HepG2 (cell line): ENCODE measurements around the gene SYNJ2. TPM values are rescaled to one million over a fixed set of nuclear protein-coding genes. Genes with fewer than 3 reads are reported as not detected.

Source experiments
- ATAC-seq: fragments of 200-7000 bp; cut with Tn5 transposase; 3 replicates; pipeline ENCODE4 v1.9.1; 2020; ENCODE audit warnings: mild to moderate bottlenecking, moderate library complexity
- BruUV-seq: library from RNA; stranded (reverse); fragments of 400-500 nt; replicated peaks from 2 replicates; lab custom pipeline; 2021; lab: Mats Ljungman, UMichigan
- CTCF ChIA-PET: fragments of 300-600 bp; formaldehyde crosslinking; extraction: SDS; loops from one replicate; lab custom pipeline; 2021; ENCODE audit warnings: low total read pairs, inconsistent platforms, low intra/inter-chr PET ratio; lab: Yijun Ruan, JAX
- POLR2A ChIA-PET: fragments of 350-600 bp; sonication (Branson Sonifier 250); formaldehyde crosslinking; loops from one replicate; lab custom pipeline; 2020; ENCODE audit warnings: antibody characterized with exemption, inconsistent platforms; lab: Yijun Ruan, JAX
- DNase-seq: peaks from one replicate; pipeline ENCODE4 v3.0.0-alpha.2; 2015; ENCODE audit warnings: low spot score
- FAIRE-seq: peaks from 3 replicates; lab custom pipeline; 2011; peaks lifted over from hg19 to GRCh38; lab: Jason Lieb, UNC
- H2AFZ ChIP-seq: one replicate; pipeline ENCODE4 v1.6.1; 2011; ENCODE audit warnings: low read length, inconsistent platforms
- H3K27ac ChIP-seq: fragments of 300-600 bp; 3 replicates; pipeline ENCODE4 v1.8.0; 2011; ENCODE audit warnings: mixed run types, mild to moderate bottlenecking, mixed read lengths, low read length, inconsistent platforms; ENCODE audit not compliant: insufficient read depth; ENCODE audit errors: extremely low read length
- H3K27me3 ChIP-seq, 2 experiments: fragments of 200-600 bp in 1 of 2; 2 replicates in 1 of 2; 3 replicates in 1 of 2; pipeline versions ENCODE4 v1.6.0 to v1.8.0; 2011; ENCODE audit warnings: low read length in 2 of 2, mild to moderate bottlenecking in 2 of 2, moderate library complexity in 2 of 2, inconsistent platforms in 1 of 2; ENCODE audit not compliant: insufficient read depth in 2 of 2, control insufficient read depth in 1 of 2
- H3K36me3 ChIP-seq, 2 experiments: fragments of 200-600 bp in 1 of 2; replicated peaks in 1 of 2; 2 replicates in 1 of 2; 3 replicates in 1 of 2; pipeline versions ENCODE4 v1.5.1 to v1.8.0; 2011; ENCODE audit warnings: low read length in 2 of 2, inconsistent platforms in 1 of 2; ENCODE audit not compliant: insufficient read depth in 2 of 2, control insufficient read depth in 1 of 2
- H3K4me1 ChIP-seq: 2 replicates; pipeline ENCODE4 v1.5.1; 2012; ENCODE audit warnings: low read length, inconsistent platforms; ENCODE audit not compliant: insufficient read depth
- H3K4me2 ChIP-seq: 2 replicates; pipeline ENCODE4 v1.6.0; 2011; ENCODE audit warnings: low read depth, low read length, inconsistent platforms
- H3K4me3 ChIP-seq, 3 experiments: fragments of 200-600 bp in 1 of 3; sonication (generic), shearing (Covaris generic) in 1 of 3; replicated peaks in 1 of 3; 2 replicates each; pipeline ENCODE4 v1.5.1; 2011 to 2016; ENCODE audit warnings: low read length in 3 of 3, inconsistent platforms in 2 of 3, low read depth in 2 of 3, mild to moderate bottlenecking in 2 of 3, control low read depth in 1 of 3, mixed read lengths in 1 of 3; ENCODE audit not compliant: insufficient read depth in 1 of 3
- H3K79me2 ChIP-seq: one replicate; pipeline ENCODE4 v1.6.1; 2011; ENCODE audit warnings: low read length, inconsistent platforms; ENCODE audit not compliant: insufficient read depth
- H3K9ac ChIP-seq: 2 replicates; pipeline ENCODE4 v1.6.0; 2011; ENCODE audit warnings: mild to moderate bottlenecking, low read depth, low read length, inconsistent platforms; ENCODE audit not compliant: insufficient read depth
- H3K9me3 ChIP-seq: 2 replicates; pipeline ENCODE4 v1.5.1; 2012; ENCODE audit warnings: mild to moderate bottlenecking, low read length
- H4K20me1 ChIP-seq: 2 replicates; pipeline ENCODE4 v1.6.0; 2011; ENCODE audit warnings: inconsistent platforms, mild to moderate bottlenecking, low read length, moderate library complexity; ENCODE audit not compliant: insufficient read depth
- ASH2L ChIP-seq: fragments of 300-600, 200-600 bp; sonication (generic); IDR thresholded peaks from 2 replicates; pipeline ENCODE4 v1.7.0; 2017; ENCODE audit warnings: low read depth, mild to moderate bottlenecking, moderate library complexity, mixed read lengths, low read length; ENCODE audit not compliant: insufficient read length
- FOXK2 ChIP-seq: fragments of 450-650 bp; IDR thresholded peaks from 2 replicates; pipeline ENCODE4 v1.6.1; 2016
- MBNL3 ChIP-seq: fragments of 250-450 bp; sonication (Bioruptor Pico); conservative IDR thresholded peaks from 2 replicates; pipeline ENCODE4 v1.8.0; 2022; ENCODE audit warnings: mild to moderate bottlenecking, inconsistent platforms
- NFE2L1 ChIP-seq: sonication (generic); formaldehyde crosslinking; IDR thresholded peaks from 2 replicates; pipeline ENCODE4 v1.4.0; 2020; ENCODE audit warnings: missing genetic modification reagents, mild to moderate bottlenecking, borderline replicate concordance
- PHF8 ChIP-seq: sonication (generic); formaldehyde crosslinking; IDR thresholded peaks from 2 replicates; pipeline ENCODE4 v1.5.0; 2020; ENCODE audit warnings: missing genetic modification reagents
- TCF7 ChIP-seq: sonication (generic); IDR thresholded peaks from 2 replicates; pipeline ENCODE4 v1.6.1; 2016; ENCODE audit warnings: antibody characterized with exemption, low read depth
- TEAD3 ChIP-seq: optimal IDR thresholded peaks from 2 replicates; pipeline ENCODE3; 2016; ENCODE audit warnings: borderline replicate concordance
- ZBTB7B ChIP-seq: sonication (generic); formaldehyde crosslinking; IDR thresholded peaks from 2 replicates; pipeline ENCODE4 v1.4.0; 2020; ENCODE audit warnings: missing genetic modification reagents
- ZFX ChIP-seq: sonication (generic); formaldehyde crosslinking; IDR thresholded peaks from 2 replicates; pipeline ENCODE4 v1.4.0; 2020; ENCODE audit warnings: mild to moderate bottlenecking, low read depth, missing genetic modification reagents, moderate library complexity
- ZKSCAN5 ChIP-seq: sonication (generic); formaldehyde crosslinking; IDR thresholded peaks from 2 replicates; pipeline ENCODE4 v1.5.1; 2020; ENCODE audit warnings: mild to moderate bottlenecking, missing genetic modification reagents
- ZNF292 ChIP-seq: sonication (generic); formaldehyde crosslinking; IDR thresholded peaks from 2 replicates; pipeline ENCODE4 v1.8.1; 2022; ENCODE audit warnings: mild to moderate bottlenecking, low read depth, missing genetic modification reagents, borderline replicate concordance
- ZNF337 ChIP-seq: sonication (generic); formaldehyde crosslinking; IDR thresholded peaks from 2 replicates; pipeline ENCODE4 v1.5.1; 2020; ENCODE audit warnings: missing genetic modification reagents, low read depth, mild to moderate bottlenecking, borderline replicate concordance
- WGBS: methylation state at CpG from one replicate; pipeline ENCODE4 v1.1.6; 2017; ENCODE audit warnings: low lambda C conversion rate; 5-methylcytosine and 5-hydroxymethylcytosine counted together
- in situ Hi-C: cut with HindIII; loops from 2 replicates; pipeline ENCODE4 v1.10.0; 2017; ENCODE audit warnings: low pct_unique_long_range_greater_than_20kb; ENCODE audit not compliant: extremely low pct_ligation_motif_present
- intact Hi-C: fragments of 100-400 bp; cut with micrococcal nuclease; formaldehyde crosslinking; loops from one replicate; pipeline ENCODE4 v1.10.0; 2022; ENCODE audit not compliant: unreplicated experiment
- polyA plus RNA-seq, 8 experiments: library from polyadenylated mRNA; depleted of rRNA in 3 of 8; stranded (reverse) in 7 of 8; unstranded in 1 of 8; fragments of >200 nt; fragmentation: Illumina TruSeq in 4 of 8; extraction: Trizol in 4 of 8; gene quantifications; 2 replicates each; pipeline versions ENCODE4 v1.2.1 to v1.2.3, GENCODE V29; 2011 to 2016; ENCODE audit warnings: low read depth in 4 of 8, missing spikeins in 1 of 8, mixed read lengths in 1 of 8; ENCODE audit not compliant: insufficient read depth in 1 of 8
- total RNA-seq, 5 experiments: library from RNA; depleted of rRNA; stranded (reverse); fragments of >200 nt; fragmentation: Illumina TruSeq; extraction: Trizol; gene quantifications; 2 replicates each; pipeline ENCODE4 v1.2.3, GENCODE V29; 2016; ENCODE audit warnings: low read depth in 1 of 5
- TF ChIP-seq, protein P1 (sequence below): sonication (generic); formaldehyde crosslinking; IDR thresholded peaks from 2 replicates; pipeline ENCODE4 v1.5.1; 2020; ENCODE audit warnings: missing genetic modification reagents, mild to moderate bottlenecking, borderline replicate concordance
- TF ChIP-seq, protein P2 (sequence below): sonication (generic); formaldehyde crosslinking; IDR thresholded peaks from 2 replicates; pipeline ENCODE4 v1.4.0; 2020; ENCODE audit warnings: mild to moderate bottlenecking, missing genetic modification reagents
- TF ChIP-seq, protein P3 (sequence below): sonication (generic); formaldehyde crosslinking; IDR thresholded peaks from 2 replicates; pipeline ENCODE4 v1.5.0; 2020; ENCODE audit warnings: mild to moderate bottlenecking, missing genetic modification reagents
- TF ChIP-seq, protein P4 (sequence below): sonication (generic); formaldehyde crosslinking; IDR thresholded peaks from 2 replicates; pipeline ENCODE4 v1.4.0; 2020; ENCODE audit warnings: missing genetic modification reagents, mild to moderate bottlenecking, borderline replicate concordance

The SYNJ2 gene
- total and polyA plus RNA-seq, 2 of the 13 experiments (the other 11 are each of a cell fraction or from before 2014, with no cell fraction given): 39.1 to 57.6 TPM

DNA sequence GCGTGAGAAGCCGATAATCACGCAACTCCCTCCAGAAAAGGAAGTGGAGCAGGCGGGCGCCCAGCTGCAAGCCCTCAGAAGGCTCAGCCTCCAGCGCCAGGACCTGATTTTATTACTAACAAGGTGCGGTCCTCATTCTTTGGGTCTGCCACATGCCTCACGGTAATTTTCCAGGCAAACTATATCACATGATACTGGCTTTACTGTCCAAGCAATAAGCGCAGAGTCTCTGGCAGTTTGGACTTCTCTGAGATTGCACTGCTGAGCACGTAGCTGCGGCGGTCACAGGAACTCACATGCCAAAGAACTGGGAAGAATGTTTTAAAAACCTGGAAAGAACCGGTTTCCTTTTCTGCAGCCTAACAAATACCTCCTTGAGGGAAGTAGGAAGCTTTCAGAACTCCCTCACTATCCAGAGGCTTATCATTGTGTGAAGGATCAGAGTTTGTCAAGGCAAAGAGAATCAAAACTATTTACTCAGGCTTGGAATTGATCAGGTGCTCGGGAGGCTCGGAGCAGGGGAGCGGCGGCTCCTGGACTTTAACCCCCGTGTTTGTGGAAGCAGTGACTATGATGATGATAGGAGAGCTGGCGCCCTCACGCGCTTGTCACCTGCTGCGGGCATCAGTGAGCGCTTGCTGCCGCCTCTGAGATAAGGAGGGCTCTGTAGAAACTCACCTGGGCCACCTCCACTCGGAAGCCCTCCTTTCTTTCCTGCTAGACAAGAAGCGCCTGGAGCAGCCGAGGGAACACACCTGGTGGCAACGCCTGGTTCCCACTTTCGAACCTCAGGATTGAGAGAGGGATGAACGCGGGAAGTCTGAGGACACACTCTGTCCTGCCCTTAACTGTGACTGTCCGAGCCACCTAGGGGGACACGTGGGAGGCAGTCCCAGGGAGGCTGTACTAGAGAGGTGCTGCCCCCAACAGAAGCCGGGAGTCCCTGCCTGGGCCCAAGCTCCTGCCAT, 27.2 kb upstream of the SYNJ2 start (continued):
- no peak for TF ChIP-seq MBNL3
- TF ChIP-seq, protein P1, sequence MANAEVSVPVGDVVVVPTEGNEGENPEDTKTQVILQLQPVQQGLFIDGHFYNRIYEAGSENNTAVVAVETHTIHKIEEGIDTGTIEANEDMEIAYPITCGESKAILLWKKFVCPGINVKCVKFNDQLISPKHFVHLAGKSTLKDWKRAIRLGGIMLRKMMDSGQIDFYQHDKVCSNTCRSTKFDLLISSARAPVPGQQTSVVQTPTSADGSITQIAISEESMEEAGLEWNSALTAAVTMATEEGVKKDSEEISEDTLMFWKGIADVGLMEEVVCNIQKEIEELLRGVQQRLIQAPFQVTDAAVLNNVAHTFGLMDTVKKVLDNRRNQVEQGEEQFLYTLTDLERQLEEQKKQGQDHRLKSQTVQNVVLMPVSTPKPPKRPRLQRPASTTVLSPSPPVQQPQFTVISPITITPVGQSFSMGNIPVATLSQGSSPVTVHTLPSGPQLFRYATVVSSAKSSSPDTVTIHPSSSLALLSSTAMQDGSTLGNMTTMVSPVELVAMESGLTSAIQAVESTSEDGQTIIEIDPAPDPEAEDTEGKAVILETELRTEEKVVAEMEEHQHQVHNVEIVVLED (CRISPR knock-in tag): no peak; the same call in 1 of the 2 replicates
- TF ChIP-seq, protein P2, sequence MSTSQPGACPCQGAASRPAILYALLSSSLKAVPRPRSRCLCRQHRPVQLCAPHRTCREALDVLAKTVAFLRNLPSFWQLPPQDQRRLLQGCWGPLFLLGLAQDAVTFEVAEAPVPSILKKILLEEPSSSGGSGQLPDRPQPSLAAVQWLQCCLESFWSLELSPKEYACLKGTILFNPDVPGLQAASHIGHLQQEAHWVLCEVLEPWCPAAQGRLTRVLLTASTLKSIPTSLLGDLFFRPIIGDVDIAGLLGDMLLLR (CRISPR knock-in tag): 0 out of 2 replicates have a peak, but pooled peaks have one; percentile 24
- no peak for TF ChIP-seq ZKSCAN5 (CRISPR knock-in tag)
- TF ChIP-seq FOXK2: no peak
- TF ChIP-seq TCF7: peak; percentile 48; the same call in 1 of the 2 replicates

DNA sequence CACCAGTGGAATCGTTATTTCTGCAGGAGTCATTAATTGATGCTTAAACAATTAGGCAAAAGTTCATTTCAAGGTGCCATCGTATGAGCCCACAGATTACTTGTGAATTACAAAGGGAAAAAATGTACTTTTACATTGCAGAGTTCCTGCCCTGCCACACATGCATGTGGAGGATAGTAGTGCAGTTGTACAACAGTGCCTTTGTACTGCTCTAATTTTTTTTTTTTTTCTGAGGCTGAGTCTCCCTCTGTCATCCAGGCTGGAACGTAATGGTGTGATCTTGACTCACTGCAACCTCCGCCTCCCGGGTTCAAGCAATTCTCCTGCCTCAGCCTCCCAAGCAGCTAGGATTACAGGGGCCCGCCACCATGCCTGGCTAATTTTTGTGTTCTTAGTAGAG, 26.0 kb upstream of the SYNJ2 start:
- intact Hi-C loops: loop anchor here (10.0 kb wide), 1 partner anchor 119 kb away; no protein-coding TSS in a partner anchor
- no peak overlapping the region for H3K27ac ChIP-seq
- no peak overlapping the region for H2AFZ ChIP-seq
- peak; percentile 47 for DNase-seq
- peaks cover 59% of the 10 kb centered on the region for H3K4me1 ChIP-seq
- no TSS peak for BruUV-seq
- H4K20me1 ChIP-seq: no peaks in the 10 kb centered on the region
- no peak for FAIRE-seq
- peak overlapping the region; percentile 17; the same call in 1 of the 2 replicates for H3K9ac ChIP-seq
- H3K9me3 ChIP-seq: peaks cover 21% of the 10 kb centered on the region
- no peak overlapping the region for H3K4me3 ChIP-seq
- no peaks in the 10 kb centered on the region for H3K36me3 ChIP-seq
- POLR2A ChIA-PET: interaction anchor here (1.0 to 2.1 kb wide), 2 partner anchors 88 to 93 kb away, joined by 4 to 9 read pairs; no protein-coding TSS in a partner anchor
- in situ Hi-C loops: no loop called here
- H3K27me3 ChIP-seq: no peaks in the 10 kb centered on the region; a peak in 1 of 5 replicates
- 50% methylated on average over 6 of the region's 6 CpGs for WGBS
- CTCF ChIA-PET: no interaction called here
- H3K4me2 ChIP-seq: peak overlapping the region; percentile 96; the same call in 1 of the 2 replicates
- no peaks in the 10 kb centered on the region for H3K79me2 ChIP-seq
- ATAC-seq: no peak
- TF ChIP-seq ZBTB7B (CRISPR knock-in tag): no peak
- TF ChIP-seq, protein P3, sequence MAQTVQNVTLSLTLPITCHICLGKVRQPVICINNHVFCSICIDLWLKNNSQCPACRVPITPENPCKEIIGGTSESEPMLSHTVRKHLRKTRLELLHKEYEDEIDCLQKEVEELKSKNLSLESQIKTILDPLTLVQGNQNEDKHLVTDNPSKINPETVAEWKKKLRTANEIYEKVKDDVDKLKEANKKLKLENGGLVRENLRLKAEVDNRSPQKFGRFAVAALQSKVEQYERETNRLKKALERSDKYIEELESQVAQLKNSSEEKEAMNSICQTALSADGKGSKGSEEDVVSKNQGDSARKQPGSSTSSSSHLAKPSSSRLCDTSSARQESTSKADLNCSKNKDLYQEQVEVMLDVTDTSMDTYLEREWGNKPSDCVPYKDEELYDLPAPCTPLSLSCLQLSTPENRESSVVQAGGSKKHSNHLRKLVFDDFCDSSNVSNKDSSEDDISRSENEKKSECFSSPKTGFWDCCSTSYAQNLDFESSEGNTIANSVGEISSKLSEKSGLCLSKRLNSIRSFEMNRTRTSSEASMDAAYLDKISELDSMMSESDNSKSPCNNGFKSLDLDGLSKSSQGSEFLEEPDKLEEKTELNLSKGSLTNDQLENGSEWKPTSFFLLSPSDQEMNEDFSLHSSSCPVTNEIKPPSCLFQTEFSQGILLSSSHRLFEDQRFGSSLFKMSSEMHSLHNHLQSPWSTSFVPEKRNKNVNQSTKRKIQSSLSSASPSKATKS (CRISPR knock-in tag): no peak
- no peak for TF ChIP-seq PHF8 (CRISPR knock-in tag)
- no peak for TF ChIP-seq ZNF337 (CRISPR knock-in tag)
- TF ChIP-seq TEAD3 (CRISPR knock-in tag): peak; percentile 20
- TF ChIP-seq, protein P4, sequence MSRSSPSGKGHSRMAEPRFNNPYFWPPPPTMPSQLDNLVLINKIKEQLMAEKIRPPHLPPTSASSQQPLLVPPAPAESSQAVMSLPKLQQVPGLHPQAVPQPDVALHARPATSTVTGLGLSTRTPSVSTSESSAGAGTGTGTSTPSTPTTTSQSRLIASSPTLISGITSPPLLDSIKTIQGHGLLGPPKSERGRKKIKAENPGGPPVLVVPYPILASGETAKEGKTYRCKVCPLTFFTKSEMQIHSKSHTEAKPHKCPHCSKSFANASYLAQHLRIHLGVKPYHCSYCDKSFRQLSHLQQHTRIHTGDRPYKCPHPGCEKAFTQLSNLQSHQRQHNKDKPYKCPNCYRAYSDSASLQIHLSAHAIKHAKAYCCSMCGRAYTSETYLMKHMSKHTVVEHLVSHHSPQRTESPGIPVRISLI (CRISPR knock-in tag): peak; percentile 79; the same call in 1 of the 2 replicates
- no peak for TF ChIP-seq ZFX (CRISPR knock-in tag)
- no peak for TF ChIP-seq NFE2L1 (CRISPR knock-in tag)
- peak; percentile 46; the same call in 1 of the 2 replicates for TF ChIP-seq ZNF292 (CRISPR knock-in tag)
- TF ChIP-seq ASH2L: no peak
